Fibroblast of lung (primary cell): ENCODE results near the gene SLC25A3. TPM values are rescaled to one million over a fixed set of nuclear protein-coding genes. Genes with fewer than 3 reads are reported as not detected.
"Not testable (repeated sequence)": the region's sequence is repeated elsewhere in the genome, so short reads cannot be mapped to it uniquely, and the experiment has no call there.

Experiments used
- DNase-seq, 2 donors: peaks; one replicate each; pipeline versions ENCODE4 v3.0.0 to v3.0.0-alpha.2; 2010; ENCODE audit warnings: low read depth in 2 of 2
- H2AFZ ChIP-seq: 2 replicates; pipeline ENCODE4 v1.5.1; 2012; ENCODE audit warnings: low read length, control low read depth, inconsistent platforms
- H3K27ac ChIP-seq: 2 replicates; pipeline ENCODE4 v1.5.1; 2011; ENCODE audit warnings: low read length, control low read depth; ENCODE audit not compliant: insufficient read depth
- H3K27me3 ChIP-seq: 2 replicates; pipeline ENCODE4 v1.5.1; 2011; ENCODE audit warnings: mild to moderate bottlenecking, low read length; ENCODE audit not compliant: control insufficient read depth, insufficient read depth
- H3K36me3 ChIP-seq: 2 replicates; pipeline ENCODE4 v1.5.1; 2011; ENCODE audit warnings: low read length; ENCODE audit not compliant: control insufficient read depth, insufficient read depth
- H3K4me1 ChIP-seq: 2 replicates; pipeline ENCODE4 v1.5.1; 2011; ENCODE audit warnings: low read length; ENCODE audit not compliant: control insufficient read depth, insufficient read depth; ENCODE audit errors: extremely low read depth
- H3K4me2 ChIP-seq: 2 replicates; pipeline ENCODE4 v1.5.1; 2011; ENCODE audit warnings: low read length, control low read depth; ENCODE audit not compliant: insufficient read depth; ENCODE audit errors: extremely low read depth
- H3K4me3 ChIP-seq, 4 experiments: fragments of 200-600 bp in 1 of 4; sonication (generic) in 1 of 4; replicated peaks in 1 of 4; 2 replicates each; pipeline ENCODE4 v1.5.1; 2011 to 2016; ENCODE audit warnings: low read length in 4 of 4, low read depth in 3 of 4, mild to moderate bottlenecking in 3 of 4, control low read depth in 2 of 4, inconsistent platforms in 1 of 4, mixed read lengths in 1 of 4; ENCODE audit not compliant: insufficient read depth in 1 of 4; ENCODE audit errors: control extremely low read depth in 1 of 4
- H3K79me2 ChIP-seq: 2 replicates; pipeline ENCODE4 v1.5.1; 2012; ENCODE audit warnings: mild to moderate bottlenecking, low read length, inconsistent platforms; ENCODE audit not compliant: control insufficient read depth, insufficient read depth
- H3K9ac ChIP-seq: 2 replicates; pipeline ENCODE4 v1.5.1; 2011; ENCODE audit warnings: mild to moderate bottlenecking, low read length, control low read depth; ENCODE audit not compliant: insufficient read depth
- H3K9me3 ChIP-seq: 2 replicates; pipeline ENCODE4 v1.5.1; 2012; ENCODE audit warnings: low read depth, low read length; ENCODE audit not compliant: control insufficient read depth, insufficient read depth
- H4K20me1 ChIP-seq: 2 replicates; pipeline ENCODE4 v1.5.1; 2011; ENCODE audit warnings: low read length; ENCODE audit not compliant: control insufficient read depth, insufficient read depth; ENCODE audit errors: extremely low read depth
- EZH2 ChIP-seq: IDR thresholded peaks from 2 replicates; pipeline ENCODE4 v1.5.1; 2012; ENCODE audit warnings: low read length, control low read depth, mild to moderate bottlenecking; ENCODE audit errors: missing control alignments
- polyA plus RNA-seq, 2 donors: library from polyadenylated mRNA; depleted of rRNA in 1 of 2; stranded (reverse) in 1 of 2; unstranded in 1 of 2; fragments of >200 nt; gene quantifications; 2 replicates each; pipeline ENCODE4 v1.2.1, GENCODE V29; 2011 to 2012; ENCODE audit warnings: missing spikeins in 1 of 2
- total RNA-seq: library from RNA; depleted of rRNA; stranded (reverse); fragments of >200 nt; gene quantifications from 2 replicates; pipeline ENCODE4 v1.2.1, GENCODE V29; 2014
- TF ChIP-seq, protein P1 (sequence below), 2 donors: IDR thresholded peaks in 1 of 2; conservative IDR thresholded peaks in 1 of 2; 1 replicate in 1 of 2; 2 replicates in 1 of 2; pipeline ENCODE4 v1.5.1; 2011 to 2012; ENCODE audit warnings: low read length in 2 of 2, control low read depth in 1 of 2, inconsistent platforms in 1 of 2, low read depth in 1 of 2, mild to moderate bottlenecking in 1 of 2

The SLC25A3 gene
- total and polyA plus RNA-seq, 2 donors (not counting 1 experiment from before 2014, with no cell fraction given) = 541 to 1,157 TPM

DNA sequence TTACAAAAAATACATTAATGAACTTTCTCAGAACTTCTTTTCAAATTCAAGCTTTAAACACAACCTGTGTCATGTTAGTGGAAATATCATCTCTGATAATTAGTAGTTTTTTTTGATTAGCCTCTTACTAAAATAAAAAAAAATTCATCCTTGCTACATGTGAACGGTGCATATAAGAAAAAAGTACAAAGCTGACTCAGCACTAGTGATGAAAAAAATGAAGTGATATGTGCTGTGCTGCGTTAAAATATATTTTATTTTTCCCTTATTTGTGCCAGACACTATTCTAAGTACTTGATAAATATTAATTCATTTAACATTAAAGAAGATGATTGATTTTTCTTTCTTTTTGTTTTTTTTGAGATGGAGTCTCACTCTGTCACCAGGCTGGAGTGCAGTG lies 43.6 kb downstream of the SLC25A3 start:
- Histone ChIP-seq H3K4me2 (no peak overlapping the region), H3K9me3 (no peaks in the 10 kb centered on the region), H3K9ac (no peak overlapping the region), H4K20me1 (no peaks in the 10 kb centered on the region), H3K36me3 (peaks cover 2% of the 10 kb centered on the region), H3K4me1 (peaks cover 4% of the 10 kb centered on the region), H3K27ac (no peak overlapping the region), H3K27me3 (no peaks in the 10 kb centered on the region), H3K4me3 (no peak overlapping the region), H3K79me2 (peaks cover 68% of the 10 kb centered on the region), H2AFZ (no peak overlapping the region)
- DNase-seq = no peak
- TF ChIP-seq, protein P1, sequence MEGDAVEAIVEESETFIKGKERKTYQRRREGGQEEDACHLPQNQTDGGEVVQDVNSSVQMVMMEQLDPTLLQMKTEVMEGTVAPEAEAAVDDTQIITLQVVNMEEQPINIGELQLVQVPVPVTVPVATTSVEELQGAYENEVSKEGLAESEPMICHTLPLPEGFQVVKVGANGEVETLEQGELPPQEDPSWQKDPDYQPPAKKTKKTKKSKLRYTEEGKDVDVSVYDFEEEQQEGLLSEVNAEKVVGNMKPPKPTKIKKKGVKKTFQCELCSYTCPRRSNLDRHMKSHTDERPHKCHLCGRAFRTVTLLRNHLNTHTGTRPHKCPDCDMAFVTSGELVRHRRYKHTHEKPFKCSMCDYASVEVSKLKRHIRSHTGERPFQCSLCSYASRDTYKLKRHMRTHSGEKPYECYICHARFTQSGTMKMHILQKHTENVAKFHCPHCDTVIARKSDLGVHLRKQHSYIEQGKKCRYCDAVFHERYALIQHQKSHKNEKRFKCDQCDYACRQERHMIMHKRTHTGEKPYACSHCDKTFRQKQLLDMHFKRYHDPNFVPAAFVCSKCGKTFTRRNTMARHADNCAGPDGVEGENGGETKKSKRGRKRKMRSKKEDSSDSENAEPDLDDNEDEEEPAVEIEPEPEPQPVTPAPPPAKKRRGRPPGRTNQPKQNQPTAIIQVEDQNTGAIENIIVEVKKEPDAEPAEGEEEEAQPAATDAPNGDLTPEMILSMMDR (conservative IDR thresholded peaks at IDR 0.05 in 1 of 2, IDR thresholded peaks at IDR 0.05 in 1 of 2; ENCODE audit: low read depth in 1 of 2, low read length in 2 of 2) = no peak
- no peak for TF ChIP-seq EZH2

DNA sequence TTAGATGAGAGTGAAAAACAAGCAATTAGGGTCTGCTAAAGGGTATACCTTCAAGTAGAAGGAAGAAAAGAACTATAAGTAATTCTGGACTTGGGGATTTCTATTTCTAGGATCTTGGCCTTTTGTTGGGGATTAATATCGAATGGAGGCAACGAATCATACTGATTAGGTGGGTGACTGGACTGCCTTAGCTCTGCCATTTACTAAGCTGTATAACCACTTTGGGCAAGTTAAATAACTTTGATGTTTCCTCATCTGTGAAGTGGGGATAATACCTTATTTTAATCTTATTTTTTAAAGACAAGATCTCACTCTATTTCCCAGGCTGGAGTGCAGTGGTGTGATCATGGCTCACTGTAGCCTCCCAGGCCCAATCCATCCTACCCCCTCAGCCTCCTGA lies 44.5 kb downstream of the SLC25A3 start:
- no peaks in the 10 kb centered on the region for H4K20me1 ChIP-seq

DNA sequence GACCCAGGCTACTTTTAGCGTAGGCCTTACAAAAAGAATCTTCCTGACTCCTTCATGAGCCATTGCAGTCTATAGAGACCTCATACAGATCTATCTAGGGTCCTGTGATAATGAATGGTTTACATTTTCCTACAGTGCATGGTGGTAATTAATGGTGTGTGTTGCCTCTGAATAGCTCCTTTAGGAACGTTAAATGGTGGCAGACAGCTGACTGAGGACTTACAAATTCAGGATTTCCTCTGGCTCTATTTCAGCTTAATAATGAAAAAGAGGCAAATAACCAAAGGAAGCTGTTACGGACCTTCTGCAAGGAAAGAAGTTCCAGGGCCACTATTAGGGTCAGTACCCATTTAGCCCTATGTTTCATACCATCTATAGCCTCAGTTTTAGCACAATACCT lies 46.0 kb downstream of the SLC25A3 start:
- DNase-seq = no peak
- Histone ChIP-seq H3K4me3 (no peak overlapping the region), H3K36me3 (no peaks in the 10 kb centered on the region), H3K4me1 (peaks cover 4% of the 10 kb centered on the region), H2AFZ (no peak overlapping the region), H3K79me2 (peaks cover 81% of the 10 kb centered on the region), H3K4me2 (no peak overlapping the region), H4K20me1 (no peaks in the 10 kb centered on the region), H3K9me3 (no peaks in the 10 kb centered on the region), H3K27me3 (no peaks in the 10 kb centered on the region), H3K27ac (no peak overlapping the region), H3K9ac (no peak overlapping the region)
- no peak for TF ChIP-seq EZH2
- TF ChIP-seq, protein P1 (conservative IDR thresholded peaks at IDR 0.05 in 1 of 2, IDR thresholded peaks at IDR 0.05 in 1 of 2; ENCODE audit: low read depth in 1 of 2, low read length in 2 of 2) = no peak

More for the DNA sequence above, 44.5 kb downstream of the SLC25A3 start:
- Histone ChIP-seq H3K4me1 (peaks cover 4% of the 10 kb centered on the region), H3K27ac (no peak overlapping the region), H3K4me3 (no peak overlapping the region), H3K36me3 (peaks cover 2% of the 10 kb centered on the region), H3K9me3 (no peaks in the 10 kb centered on the region), H3K4me2 (no peak overlapping the region), H2AFZ (no peak overlapping the region), H3K27me3 (no peaks in the 10 kb centered on the region), H3K9ac (no peak overlapping the region), H3K79me2 (peaks cover 76% of the 10 kb centered on the region)
- no peak for DNase-seq
- TF ChIP-seq EZH2 = no peak
- TF ChIP-seq, protein P1 (conservative IDR thresholded peaks at IDR 0.05 in 1 of 2, IDR thresholded peaks at IDR 0.05 in 1 of 2; ENCODE audit: low read depth in 1 of 2, low read length in 2 of 2) = no peak

DNA sequence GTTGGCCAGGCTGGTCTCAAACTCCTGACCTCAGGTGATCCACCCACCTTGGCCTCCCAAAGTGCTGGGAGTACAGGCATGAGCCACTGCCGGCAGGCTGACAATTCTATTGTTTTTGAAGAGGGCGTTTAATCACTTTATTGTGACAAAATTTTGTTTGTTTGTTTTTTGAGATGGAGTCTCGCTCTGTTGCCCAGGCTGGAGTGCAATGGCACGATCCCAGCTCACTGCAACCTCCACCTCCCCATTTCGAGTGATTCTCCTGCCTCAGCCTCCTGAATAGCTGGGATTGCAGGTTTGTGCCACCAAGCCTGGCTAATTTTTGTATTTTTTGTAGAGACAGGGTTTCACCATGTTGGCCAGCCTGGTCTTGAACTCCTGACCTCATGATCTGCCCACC lies 49.3 kb downstream of the SLC25A3 start:
- not testable (repeated sequence) for H3K4me1 ChIP-seq, H3K27me3 ChIP-seq, H3K9ac ChIP-seq, H2AFZ ChIP-seq, H3K27ac ChIP-seq, H3K9me3 ChIP-seq, H3K36me3 ChIP-seq, H4K20me1 ChIP-seq, DNase-seq
- Histone ChIP-seq H3K4me3 (peak overlapping the region in 3 of 4 experiments; percentile 66 to 98 (median 81)), H3K4me2 (peak overlapping the region; percentile 57), H3K79me2 (peaks cover 92% of the 10 kb centered on the region)
